DMS153 treated with DMSO at 0.1 percent for 48 hours (cell line): ENCODE data around the gene NDOR1.
A peak's percentile ranks its signal among the peaks of the same experiment; 100 is the strongest.

Experiments used
- DNase-seq: peaks from one replicate; lab custom pipeline; 2025; ENCODE audit not compliant: unreplicated experiment; lab: John Stamatoyannopoulos, UW

The NDOR1 gene

GRCh38 chr9:137182836-137183235, 22.7 kb upstream of the NDOR1 start:
- DNase-seq = no peak

DNA sequence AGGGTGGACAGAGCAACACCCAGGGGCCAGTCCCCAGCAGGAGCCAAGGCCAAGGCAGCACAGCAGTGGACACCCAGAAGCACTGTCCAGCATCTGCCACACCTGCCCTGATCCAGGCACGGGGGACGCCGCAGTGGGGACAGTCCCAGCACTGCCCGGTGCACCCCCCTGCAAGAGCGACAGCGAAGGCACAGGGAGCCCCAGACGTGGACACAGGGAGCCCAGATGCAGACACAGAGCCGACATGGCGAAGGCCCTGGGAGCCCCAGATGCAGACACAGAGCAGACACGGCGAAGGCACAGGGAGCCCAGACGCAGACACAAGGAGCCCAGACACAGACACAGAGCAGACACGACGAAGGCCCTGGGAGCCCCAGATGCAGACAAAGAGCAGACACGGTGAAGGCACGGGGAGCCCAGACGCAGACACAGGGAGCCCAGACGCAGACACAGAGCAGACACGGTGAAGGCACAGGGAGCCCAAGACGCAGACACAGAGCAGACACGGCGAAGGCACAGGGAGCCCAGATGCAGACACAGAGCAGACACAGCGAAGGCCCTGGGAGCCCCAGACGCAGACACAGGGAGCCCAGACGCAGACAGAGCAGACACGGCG, 21.4 kb upstream of the NDOR1 start:
- DNase-seq = no peak

DNA sequence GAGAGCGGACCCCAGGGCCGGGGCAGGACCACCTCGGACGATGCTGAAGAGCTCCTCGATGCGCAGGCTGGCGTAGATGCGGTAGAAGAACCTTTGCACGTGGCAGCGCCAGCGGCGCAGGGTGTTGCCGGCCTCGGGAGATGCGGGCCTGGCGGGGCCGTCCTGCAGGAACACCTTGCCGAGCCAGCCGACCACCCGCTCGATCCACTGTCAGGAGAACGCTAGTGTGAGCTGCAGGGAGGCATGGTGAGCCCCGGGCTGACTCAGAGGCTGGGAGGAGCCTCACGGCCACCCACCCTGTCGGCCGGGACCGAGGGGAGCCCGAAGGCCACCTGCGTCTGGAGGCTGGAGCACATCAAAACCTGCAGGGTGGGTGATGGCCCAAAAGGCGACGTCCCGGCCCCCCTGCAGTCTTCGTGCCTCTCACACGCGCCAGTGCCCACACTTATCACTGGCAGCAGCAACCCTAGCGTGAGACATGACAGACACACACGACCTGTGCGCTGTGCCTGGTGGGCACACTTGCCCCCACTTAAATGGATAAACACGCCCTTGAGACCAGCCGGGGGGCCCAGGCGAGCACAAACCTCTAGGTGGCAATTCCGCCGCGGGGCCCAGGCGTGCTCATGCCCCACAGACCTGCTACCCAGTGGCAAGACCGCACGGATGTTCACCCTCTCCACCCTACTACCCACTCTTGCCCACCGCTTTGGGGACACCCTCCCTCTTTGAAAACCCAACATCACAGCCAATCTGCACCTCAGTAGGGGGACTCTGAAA, 20.4 kb upstream of the NDOR1 start:
- no peak for DNase-seq

DNA sequence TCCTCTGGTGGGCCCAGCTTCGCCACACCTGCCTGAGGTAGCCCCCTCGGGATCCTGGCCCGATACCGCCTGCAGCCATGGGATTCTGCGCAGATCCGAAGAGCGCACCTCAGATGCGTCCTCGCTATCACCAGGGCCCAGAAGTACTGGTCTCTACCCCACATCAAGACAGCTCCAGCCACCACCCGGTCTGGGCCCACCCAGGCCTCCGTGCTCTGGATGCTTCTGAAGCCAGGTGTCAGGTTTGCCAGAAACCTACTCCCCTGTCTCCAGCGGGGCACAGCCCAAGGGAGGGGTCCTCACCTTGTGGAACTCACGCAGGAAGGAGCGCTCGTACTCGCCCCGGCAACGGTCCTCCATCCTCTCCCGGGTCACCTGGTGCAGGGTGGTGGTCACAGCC, 19.6 kb upstream of the NDOR1 start:
- no peak for DNase-seq

GRCh38 chr9:137186385-137186784, 19.1 kb upstream of the NDOR1 start:
- no peak for DNase-seq

GRCh38 chr9:137187386-137187785, 18.1 kb upstream of the NDOR1 start:
- no peak for DNase-seq

DNA sequence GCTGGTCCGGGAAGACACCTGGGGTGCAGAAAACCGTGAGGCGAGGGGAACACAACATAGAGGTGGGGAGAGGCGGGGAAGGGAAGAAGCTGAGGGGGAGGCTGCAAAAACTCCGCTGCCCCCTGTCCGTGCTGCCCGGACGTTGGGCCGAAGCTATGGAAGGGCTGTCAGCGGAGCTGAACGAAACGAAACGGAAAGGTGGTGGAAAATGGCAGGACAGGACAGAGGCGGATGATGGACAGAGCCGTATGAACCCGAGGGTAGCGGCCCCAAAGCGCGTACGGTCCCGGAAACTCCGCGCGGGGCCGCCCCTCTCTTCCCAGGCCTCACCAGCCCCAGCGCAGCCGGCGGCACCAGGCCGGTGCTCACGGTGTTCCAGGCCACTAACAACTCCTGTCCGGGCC, 17.4 kb upstream of the NDOR1 start:
- DNase-seq = no peak

DNA sequence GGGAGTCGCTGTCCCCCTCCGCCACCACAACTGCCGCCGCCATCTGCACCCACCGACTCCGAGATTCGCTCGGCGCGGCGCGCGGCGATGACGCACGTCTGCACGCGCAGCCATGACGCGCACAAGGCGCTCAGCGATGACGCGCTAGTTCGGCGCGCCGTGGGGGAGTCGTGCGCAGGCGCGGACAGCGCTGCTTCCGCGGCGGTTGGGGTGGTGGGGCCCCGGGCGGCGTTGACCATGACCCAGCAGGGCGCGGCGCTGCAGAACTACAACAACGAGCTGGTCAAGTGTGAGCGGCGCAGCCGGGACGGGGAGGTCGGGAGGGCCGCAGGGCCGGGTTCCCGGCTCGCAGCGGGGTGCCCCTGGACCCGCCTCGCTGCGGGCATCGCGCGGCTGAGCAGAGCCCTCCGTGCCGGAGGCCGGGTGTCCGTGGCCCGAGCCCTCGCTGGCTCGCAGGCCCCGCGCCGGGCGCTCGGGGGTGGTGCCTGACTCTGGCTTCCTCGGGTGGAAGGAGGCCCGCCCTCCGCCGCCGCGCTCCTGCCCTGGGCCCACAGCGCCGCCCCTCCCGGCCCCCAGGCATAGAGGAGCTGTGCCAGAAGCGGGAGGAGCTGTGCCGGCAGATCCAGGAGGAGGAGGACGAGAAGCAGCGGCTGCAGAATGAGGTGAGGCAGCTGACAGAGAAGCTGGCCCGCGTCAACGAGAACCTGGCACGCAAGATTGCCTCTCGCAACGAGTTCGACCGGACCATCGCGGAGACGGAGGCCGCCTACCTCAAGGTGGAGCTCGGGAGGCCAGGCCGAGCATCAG, 16.8 kb upstream of the NDOR1 start, which contains the start of the genes ANAPC2 and SSNA1:
Gene ANAPC2, minus strand, starts transcription at position 71 of the 807 bp plus-strand sequence. Its CDS starts 28 bp downstream, at position 43.
Gene SSNA1, plus strand, starts transcription at position 187 of the 807 bp plus-strand sequence. Its CDS starts 51 bp downstream, at position 238.
- DNase-seq = peak; percentile 79

- DNase-seq = no peak
These were observed 15.9 kb upstream of the NDOR1 start for GRCh38 chr9:137189297-137190295.

GRCh38 chr9:137190315-137190856, 15.1 kb upstream of the NDOR1 start:
- no peak for DNase-seq

DNA sequence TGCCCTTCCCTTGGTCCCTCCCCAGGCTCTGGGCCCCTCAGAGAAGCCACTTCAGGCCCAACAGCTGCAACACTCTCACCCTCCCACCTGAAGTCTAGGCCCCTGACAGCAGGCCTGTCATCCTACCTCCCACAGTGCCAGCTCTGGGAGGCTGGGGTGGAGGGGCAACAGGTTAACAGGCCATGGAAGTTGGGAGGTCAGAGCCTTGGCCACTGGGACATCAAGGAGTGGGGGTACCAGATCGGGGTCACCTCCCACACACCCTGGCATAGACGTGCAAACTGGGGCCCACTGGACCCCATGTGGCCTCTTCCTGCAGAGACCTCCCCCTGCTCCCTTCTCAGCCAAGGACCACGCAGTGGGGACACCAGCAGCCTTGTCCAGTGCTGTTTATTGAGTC, 14.3 kb upstream of the NDOR1 start:
- DNase-seq = no peak

GRCh38 chr9:137191691-137192447, 13.6 kb upstream of the NDOR1 start:
- no peak for DNase-seq

- no peak for DNase-seq
These were observed 13.1 kb upstream of the NDOR1 start for GRCh38 chr9:137192448-137192780.

DNA sequence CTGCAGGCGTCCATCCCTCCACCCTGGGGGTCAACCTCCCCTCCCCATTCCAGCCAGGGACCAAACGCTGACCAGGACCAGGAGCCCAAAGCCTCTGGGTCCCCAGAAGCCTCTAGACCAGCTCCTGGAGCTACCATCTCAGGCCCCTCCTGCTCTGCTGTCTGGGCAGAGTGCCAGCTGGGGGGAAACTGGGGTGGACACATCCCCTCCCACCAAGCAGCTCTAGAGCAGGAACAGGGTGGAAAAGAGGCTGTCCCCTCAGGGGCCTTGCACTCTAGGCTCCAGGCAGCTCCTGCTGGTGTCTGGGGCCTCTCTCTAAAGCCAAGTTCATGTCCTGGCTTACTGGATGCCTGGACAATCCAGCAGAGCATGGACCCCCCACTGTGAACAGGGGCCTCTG, 12.6 kb upstream of the NDOR1 start:
- no peak for DNase-seq

- no peak for DNase-seq
These were observed 11.7 kb upstream of the NDOR1 start for GRCh38 chr9:137193771-137194170.

GRCh38 chr9:137194388-137194787, 11.1 kb upstream of the NDOR1 start:
- no peak for DNase-seq

DNA sequence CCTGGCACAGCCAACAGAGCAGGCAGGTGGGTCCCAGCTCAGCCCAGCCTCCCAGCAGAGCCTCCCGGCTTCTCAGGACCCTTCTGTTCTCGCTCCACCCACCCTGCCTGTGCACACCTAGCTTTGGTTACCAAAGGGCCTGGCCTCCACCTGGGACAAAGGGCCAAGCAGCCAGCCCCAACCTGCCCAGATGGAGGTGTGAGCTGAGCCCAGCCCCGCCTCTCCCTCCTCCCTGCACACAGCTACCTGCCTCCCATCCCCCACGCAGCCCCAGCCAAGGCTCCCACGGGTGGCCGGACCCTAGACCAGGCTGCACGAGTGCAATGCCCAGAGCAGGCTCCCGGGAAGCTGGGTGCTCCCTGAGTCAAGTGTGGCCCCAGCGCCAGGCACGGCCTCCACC, 10.6 kb upstream of the NDOR1 start:
- peak; percentile 78 for DNase-seq

DNA sequence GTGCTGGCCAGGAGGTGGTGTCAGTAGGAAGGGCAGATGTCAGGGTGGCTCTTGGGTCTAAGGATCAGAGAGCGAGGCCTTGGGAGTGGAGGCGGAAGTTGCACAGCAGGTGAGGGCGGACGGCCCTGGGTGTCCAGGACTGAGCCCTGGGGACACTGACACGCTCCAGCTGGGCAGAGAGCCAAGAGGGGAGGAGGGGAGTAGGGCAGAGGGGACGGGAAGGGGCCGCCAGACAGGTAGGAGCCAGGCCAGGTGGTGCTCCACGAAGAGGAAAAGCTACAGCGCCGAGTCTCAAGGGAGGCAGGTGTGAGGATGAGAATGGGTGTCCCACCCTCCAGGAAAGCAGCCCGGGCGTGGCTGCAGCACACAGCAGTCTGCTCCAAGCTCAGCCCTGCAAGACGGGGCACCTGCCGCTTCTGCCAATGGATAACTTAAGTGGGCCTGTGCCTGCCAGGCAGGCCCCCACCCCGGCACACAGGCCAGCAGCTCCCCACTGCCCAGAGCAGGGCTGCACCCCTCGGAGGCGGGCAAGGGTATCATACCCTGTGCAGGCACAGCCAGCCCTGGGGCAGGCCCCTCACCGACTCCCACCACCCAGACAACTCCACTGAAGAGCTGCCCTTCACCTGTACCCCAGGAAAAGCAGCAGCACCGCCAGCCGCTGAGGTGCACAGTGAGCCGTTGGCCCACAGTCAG, 9.8 kb upstream of the NDOR1 start:
- peak; percentile 98 for DNase-seq
